GM23338 (cell line): ENCODE results near the gene SIGLEC7.

Experiments
- ETS1 ChIP-seq: IDR thresholded peaks from 2 replicates; pipeline ENCODE4 v1.6.1; 2016; ENCODE audit warnings: antibody characterized with exemption
- EZH2 ChIP-seq: fragments of 200-600 bp; sonication (generic); IDR thresholded peaks from one replicate; pipeline ENCODE4 v1.8.0; 2017; ENCODE audit warnings: antibody characterized with exemption, mild to moderate bottlenecking, low read depth; ENCODE audit not compliant: unreplicated experiment
- JUNB ChIP-seq: IDR thresholded peaks from one replicate; pipeline ENCODE4 v1.6.1; 2016; ENCODE audit warnings: antibody characterized with exemption; ENCODE audit not compliant: unreplicated experiment
- POLR2AphosphoS5 ChIP-seq: IDR thresholded peaks from 2 replicates; pipeline ENCODE4 v1.6.1; 2016; ENCODE audit warnings: antibody characterized with exemption, low read depth
- ZNF114 ChIP-seq: fragments of 250-450 bp; sonication (Bioruptor Pico); IDR thresholded peaks from 2 replicates; pipeline ENCODE4 v1.5.0; 2020; ENCODE audit warnings: mild to moderate bottlenecking, moderate library complexity
- TF ChIP-seq, protein P1 (sequence below), 2 experiments: fragments of 200-600 bp in 1 of 2; sonication (generic) in 1 of 2; conservative IDR thresholded peaks; 2 replicates each; pipeline versions ENCODE4 v1.5.1 to v1.6.1; 2016 to 2017; ENCODE audit warnings: antibody characterized with exemption in 2 of 2, low read depth in 2 of 2, mild to moderate bottlenecking in 2 of 2, moderate library complexity in 1 of 2
- TF ChIP-seq, protein P2 (sequence below): IDR thresholded peaks from one replicate; pipeline ENCODE4 v1.6.1; 2018; ENCODE audit warnings: antibody characterized with exemption; ENCODE audit not compliant: unreplicated experiment

DNA sequence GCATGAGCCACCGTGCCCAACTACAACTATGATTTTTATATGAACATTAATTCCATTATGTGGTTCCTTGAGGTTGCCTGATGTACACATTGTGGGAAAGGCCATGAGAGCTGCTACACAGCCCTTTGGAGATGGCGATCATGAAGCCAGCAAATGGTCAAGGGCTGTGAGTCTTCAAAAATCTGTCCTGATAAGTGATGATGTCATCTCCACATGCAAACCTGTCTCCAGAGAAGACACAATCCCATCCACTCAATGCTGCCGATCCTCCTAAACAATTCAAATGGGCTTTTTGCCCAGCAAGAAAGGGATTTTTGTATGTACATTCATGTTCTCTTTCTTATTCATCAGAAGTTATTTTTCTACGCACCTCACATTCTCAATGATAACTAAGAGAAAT, 17.6 kb downstream of the SIGLEC7 start:
- TF ChIP-seq, protein P1, sequence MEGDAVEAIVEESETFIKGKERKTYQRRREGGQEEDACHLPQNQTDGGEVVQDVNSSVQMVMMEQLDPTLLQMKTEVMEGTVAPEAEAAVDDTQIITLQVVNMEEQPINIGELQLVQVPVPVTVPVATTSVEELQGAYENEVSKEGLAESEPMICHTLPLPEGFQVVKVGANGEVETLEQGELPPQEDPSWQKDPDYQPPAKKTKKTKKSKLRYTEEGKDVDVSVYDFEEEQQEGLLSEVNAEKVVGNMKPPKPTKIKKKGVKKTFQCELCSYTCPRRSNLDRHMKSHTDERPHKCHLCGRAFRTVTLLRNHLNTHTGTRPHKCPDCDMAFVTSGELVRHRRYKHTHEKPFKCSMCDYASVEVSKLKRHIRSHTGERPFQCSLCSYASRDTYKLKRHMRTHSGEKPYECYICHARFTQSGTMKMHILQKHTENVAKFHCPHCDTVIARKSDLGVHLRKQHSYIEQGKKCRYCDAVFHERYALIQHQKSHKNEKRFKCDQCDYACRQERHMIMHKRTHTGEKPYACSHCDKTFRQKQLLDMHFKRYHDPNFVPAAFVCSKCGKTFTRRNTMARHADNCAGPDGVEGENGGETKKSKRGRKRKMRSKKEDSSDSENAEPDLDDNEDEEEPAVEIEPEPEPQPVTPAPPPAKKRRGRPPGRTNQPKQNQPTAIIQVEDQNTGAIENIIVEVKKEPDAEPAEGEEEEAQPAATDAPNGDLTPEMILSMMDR (conservative IDR thresholded peaks at IDR 0.05; ENCODE audit: low read depth in 2 of 2): no peak
- TF ChIP-seq ZNF114 (no peak), ETS1 (no peak), POLR2AphosphoS5 (no peak), EZH2 (no peak), JUNB (no peak)
- TF ChIP-seq, protein P2, sequence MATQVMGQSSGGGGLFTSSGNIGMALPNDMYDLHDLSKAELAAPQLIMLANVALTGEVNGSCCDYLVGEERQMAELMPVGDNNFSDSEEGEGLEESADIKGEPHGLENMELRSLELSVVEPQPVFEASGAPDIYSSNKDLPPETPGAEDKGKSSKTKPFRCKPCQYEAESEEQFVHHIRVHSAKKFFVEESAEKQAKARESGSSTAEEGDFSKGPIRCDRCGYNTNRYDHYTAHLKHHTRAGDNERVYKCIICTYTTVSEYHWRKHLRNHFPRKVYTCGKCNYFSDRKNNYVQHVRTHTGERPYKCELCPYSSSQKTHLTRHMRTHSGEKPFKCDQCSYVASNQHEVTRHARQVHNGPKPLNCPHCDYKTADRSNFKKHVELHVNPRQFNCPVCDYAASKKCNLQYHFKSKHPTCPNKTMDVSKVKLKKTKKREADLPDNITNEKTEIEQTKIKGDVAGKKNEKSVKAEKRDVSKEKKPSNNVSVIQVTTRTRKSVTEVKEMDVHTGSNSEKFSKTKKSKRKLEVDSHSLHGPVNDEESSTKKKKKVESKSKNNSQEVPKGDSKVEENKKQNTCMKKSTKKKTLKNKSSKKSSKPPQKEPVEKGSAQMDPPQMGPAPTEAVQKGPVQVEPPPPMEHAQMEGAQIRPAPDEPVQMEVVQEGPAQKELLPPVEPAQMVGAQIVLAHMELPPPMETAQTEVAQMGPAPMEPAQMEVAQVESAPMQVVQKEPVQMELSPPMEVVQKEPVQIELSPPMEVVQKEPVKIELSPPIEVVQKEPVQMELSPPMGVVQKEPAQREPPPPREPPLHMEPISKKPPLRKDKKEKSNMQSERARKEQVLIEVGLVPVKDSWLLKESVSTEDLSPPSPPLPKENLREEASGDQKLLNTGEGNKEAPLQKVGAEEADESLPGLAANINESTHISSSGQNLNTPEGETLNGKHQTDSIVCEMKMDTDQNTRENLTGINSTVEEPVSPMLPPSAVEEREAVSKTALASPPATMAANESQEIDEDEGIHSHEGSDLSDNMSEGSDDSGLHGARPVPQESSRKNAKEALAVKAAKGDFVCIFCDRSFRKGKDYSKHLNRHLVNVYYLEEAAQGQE: no peak
